Tibial artery (tissue), 4 donors: ENCODE data around the gene MAVS.

Experiments used
- DNase-seq, 2 donors: peaks; one replicate each; pipeline ENCODE4 v3.0.0-alpha.2; 2019
- H3K27ac ChIP-seq, 2 donors: fragments of 200-600 bp; sonication (generic) in 1 of 2; 1 replicate in 1 of 2; 2 replicates in 1 of 2; pipeline ENCODE4 v1.5.1; 2018 to 2019; ENCODE audit warnings: mild to moderate bottlenecking in 1 of 2
- H3K27me3 ChIP-seq, 2 donors: fragments of 200-600 bp; sonication (generic) in 1 of 2; one replicate each; pipeline versions ENCODE4 v1.5.1 to v1.6.0; 2016 to 2019
- H3K36me3 ChIP-seq, 3 donors: fragments of 200-600 bp; sonication (generic) in 2 of 3; one replicate each; pipeline ENCODE4 v1.5.1; 2016 to 2019; ENCODE audit warnings: mild to moderate bottlenecking in 2 of 3
- H3K4me1 ChIP-seq, 4 donors: fragments of 200-600 bp; sonication (generic) in 2 of 4; 1 replicate in 3 of 4; 2 replicates in 1 of 4; pipeline ENCODE4 v1.5.1; 2016 to 2019
- H3K4me3 ChIP-seq, 2 donors: fragments of 200-600 bp; sonication (generic) in 1 of 2; 1 replicate in 1 of 2; 2 replicates in 1 of 2; pipeline ENCODE4 v1.5.1; 2018 to 2019; ENCODE audit warnings: mild to moderate bottlenecking in 2 of 2
- H3K9me3 ChIP-seq, 3 donors: fragments of 200-600 bp; sonication (generic) in 1 of 3; one replicate each; pipeline ENCODE4 v1.5.1; 2016 to 2019
- intact Hi-C: fragments of 100-400 bp; cut with DNase I; formaldehyde crosslinking; loops from one replicate; pipeline ENCODE4 v1.15.0; 2023; ENCODE audit warnings: low total_unique reads
- TF ChIP-seq, protein P1 (sequence below), 2 experiments: fragments of 200-600 bp in 1 of 2; fragments of 450-650 bp in 1 of 2; IDR thresholded peaks; one replicate each; pipeline ENCODE4 v1.5.1; 2017 to 2019; ENCODE audit warnings: antibody characterized with exemption in 2 of 2, mild to moderate bottlenecking in 1 of 2, moderate library complexity in 1 of 2

The MAVS gene

GRCh38 chr20:3871550-3872265, 25.1 kb downstream of the MAVS start:
- DNase-seq, result no peak
- H3K27ac ChIP-seq, result no peak overlapping the region
- no peaks in the 10 kb centered on the region for H3K27me3 ChIP-seq
- no peak overlapping the region for H3K4me3 ChIP-seq
- intact Hi-C loops, result no loop called here
- H3K9me3 ChIP-seq, result no peaks in the 10 kb centered on the region
- H3K36me3 ChIP-seq, result peaks cover 18 to 67% (median 19%) of the 10 kb centered on the region in 3 donors
- H3K4me1 ChIP-seq, result peaks cover 0 to 9% (median 0%) of the 10 kb centered on the region in 4 donors
- TF ChIP-seq, protein P1, sequence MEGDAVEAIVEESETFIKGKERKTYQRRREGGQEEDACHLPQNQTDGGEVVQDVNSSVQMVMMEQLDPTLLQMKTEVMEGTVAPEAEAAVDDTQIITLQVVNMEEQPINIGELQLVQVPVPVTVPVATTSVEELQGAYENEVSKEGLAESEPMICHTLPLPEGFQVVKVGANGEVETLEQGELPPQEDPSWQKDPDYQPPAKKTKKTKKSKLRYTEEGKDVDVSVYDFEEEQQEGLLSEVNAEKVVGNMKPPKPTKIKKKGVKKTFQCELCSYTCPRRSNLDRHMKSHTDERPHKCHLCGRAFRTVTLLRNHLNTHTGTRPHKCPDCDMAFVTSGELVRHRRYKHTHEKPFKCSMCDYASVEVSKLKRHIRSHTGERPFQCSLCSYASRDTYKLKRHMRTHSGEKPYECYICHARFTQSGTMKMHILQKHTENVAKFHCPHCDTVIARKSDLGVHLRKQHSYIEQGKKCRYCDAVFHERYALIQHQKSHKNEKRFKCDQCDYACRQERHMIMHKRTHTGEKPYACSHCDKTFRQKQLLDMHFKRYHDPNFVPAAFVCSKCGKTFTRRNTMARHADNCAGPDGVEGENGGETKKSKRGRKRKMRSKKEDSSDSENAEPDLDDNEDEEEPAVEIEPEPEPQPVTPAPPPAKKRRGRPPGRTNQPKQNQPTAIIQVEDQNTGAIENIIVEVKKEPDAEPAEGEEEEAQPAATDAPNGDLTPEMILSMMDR (IDR thresholded peaks at IDR 0.05), result no peak

GRCh38 chr20:3873507-3873906, 26.9 kb downstream of the MAVS start:
- Histone ChIP-seq H3K27me3 (no peaks in the 10 kb centered on the region), H3K36me3 (peaks cover 10 to 49% (median 18%) of the 10 kb centered on the region in 3 donors), H3K9me3 (no peaks in the 10 kb centered on the region), H3K27ac (no peak overlapping the region), H3K4me1 (peaks cover 0 to 9% (median 0%) of the 10 kb centered on the region in 4 donors), H3K4me3 (no peak overlapping the region)
- TF ChIP-seq, protein P1 (IDR thresholded peaks at IDR 0.05), result no peak
- intact Hi-C loops, result no loop called here
- DNase-seq, result no peak

DNA sequence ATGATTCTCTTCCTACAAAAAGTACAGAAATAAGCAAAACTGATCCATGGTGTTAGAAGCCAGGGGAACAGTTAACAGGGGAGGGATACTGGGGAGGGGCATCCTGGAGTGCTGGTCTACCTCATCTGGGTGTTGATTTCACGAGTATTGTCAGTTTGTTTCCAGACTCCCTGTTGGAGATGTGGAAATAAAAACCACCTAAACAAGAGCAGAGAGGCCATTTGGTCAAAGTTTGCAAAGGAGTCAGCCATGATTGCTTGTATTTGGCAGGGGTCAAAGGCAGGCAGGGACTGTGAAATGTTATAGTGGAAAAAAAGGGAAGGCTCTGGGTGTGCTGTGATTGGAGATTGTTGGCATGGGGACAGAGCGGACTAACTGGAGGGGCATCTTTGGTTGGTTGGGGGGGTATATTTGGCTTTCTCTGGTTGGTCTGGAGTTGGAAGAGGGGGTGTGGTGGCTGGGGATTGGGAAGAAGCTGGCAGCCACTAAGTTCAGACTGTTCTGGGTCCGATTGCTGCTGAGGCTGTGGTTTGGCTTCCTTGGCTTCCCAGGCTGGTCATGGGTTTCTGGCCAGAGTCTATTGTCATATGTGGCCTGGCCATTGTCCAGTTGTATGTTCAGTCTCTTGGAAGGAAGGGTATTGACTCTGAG, 27.7 kb downstream of the MAVS start:
- Histone ChIP-seq H3K27me3 (no peaks in the 10 kb centered on the region), H3K36me3 (peaks cover 10 to 43% (median 18%) of the 10 kb centered on the region in 3 donors), H3K9me3 (no peaks in the 10 kb centered on the region), H3K27ac (no peak overlapping the region), H3K4me3 (no peak overlapping the region), H3K4me1 (peaks cover 0 to 9% (median 0%) of the 10 kb centered on the region in 4 donors)
- intact Hi-C loops, result no loop called here
- TF ChIP-seq, protein P1 (IDR thresholded peaks at IDR 0.05), result no peak
- no peak for DNase-seq

DNA sequence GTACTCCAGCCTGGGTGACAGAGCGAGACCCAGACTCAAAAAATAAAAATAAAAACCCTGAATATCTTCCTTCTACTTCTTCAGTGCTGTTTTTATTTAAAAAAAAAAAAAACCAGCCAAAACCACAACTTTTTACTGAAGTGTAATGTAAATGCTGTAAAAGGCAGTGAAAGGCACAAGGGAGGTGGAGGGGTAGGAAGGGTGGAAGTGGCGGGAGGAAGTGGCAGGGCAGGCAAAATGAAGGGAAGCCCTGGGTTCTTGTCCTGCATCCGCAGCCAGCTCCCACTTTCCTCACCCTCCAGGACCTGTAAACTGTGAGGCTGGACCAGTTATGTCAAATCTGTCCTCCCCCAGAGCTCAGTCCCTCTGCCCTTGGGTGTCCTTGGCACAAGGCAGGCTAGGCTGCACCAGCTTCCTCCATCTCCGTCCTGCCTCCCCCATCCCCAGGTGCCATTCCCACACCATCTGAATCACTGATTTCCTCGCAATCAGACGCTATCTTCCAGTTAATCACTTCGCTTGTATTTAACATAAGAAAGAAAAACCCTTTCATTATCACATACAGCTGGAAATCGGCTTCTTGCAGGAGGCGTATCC, 28.8 kb downstream of the MAVS start:
- TF ChIP-seq, protein P1 (IDR thresholded peaks at IDR 0.05), result no peak
- DNase-seq, result no peak
- intact Hi-C loops, result no loop called here
- Histone ChIP-seq H3K36me3 (peaks cover 10 to 33% (median 18%) of the 10 kb centered on the region in 3 donors), H3K27ac (no peak overlapping the region), H3K27me3 (no peaks in the 10 kb centered on the region), H3K4me1 (peaks cover 0 to 9% (median 0%) of the 10 kb centered on the region in 4 donors), H3K4me3 (no peak overlapping the region), H3K9me3 (no peaks in the 10 kb centered on the region)

DNA sequence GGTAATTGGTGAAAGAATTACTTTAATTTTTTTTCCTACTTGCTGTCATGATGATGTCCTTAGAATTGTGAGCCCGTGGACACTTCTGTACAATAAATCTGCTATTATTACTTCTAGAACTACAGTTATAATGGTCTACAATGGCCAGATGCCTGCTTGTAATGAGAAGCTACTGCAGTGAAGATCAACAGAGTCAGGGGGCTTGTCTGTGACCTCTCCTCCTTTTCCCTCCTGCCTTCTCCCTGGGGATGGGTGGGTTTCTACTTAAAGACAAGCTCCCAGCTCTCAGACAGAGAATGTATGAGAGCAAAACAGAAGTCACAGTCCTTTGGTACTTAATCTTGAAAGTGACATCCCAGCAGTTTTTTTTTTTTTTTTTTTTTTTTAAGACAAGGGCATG, 29.4 kb downstream of the MAVS start:
- TF ChIP-seq, protein P1 (IDR thresholded peaks at IDR 0.05), result no peak
- peaks cover 0 to 9% (median 0%) of the 10 kb centered on the region in 4 donors for H3K4me1 ChIP-seq
- no peak overlapping the region for H3K4me3 ChIP-seq
- no peak for DNase-seq
- H3K27ac ChIP-seq, result no peak overlapping the region
- H3K36me3 ChIP-seq, result peaks cover 10 to 29% (median 18%) of the 10 kb centered on the region in 3 donors
- H3K9me3 ChIP-seq, result no peaks in the 10 kb centered on the region
- H3K27me3 ChIP-seq, result no peaks in the 10 kb centered on the region
- intact Hi-C loops, result no loop called here
